ENCODE data around the gene OR10A6. TPM values are rescaled to one million over a fixed set of nuclear protein-coding genes. Genes with fewer than 3 reads are reported as not detected.

OR10A6 gene
- polyA plus RNA-seq, 3 donors = not detected

DNA sequence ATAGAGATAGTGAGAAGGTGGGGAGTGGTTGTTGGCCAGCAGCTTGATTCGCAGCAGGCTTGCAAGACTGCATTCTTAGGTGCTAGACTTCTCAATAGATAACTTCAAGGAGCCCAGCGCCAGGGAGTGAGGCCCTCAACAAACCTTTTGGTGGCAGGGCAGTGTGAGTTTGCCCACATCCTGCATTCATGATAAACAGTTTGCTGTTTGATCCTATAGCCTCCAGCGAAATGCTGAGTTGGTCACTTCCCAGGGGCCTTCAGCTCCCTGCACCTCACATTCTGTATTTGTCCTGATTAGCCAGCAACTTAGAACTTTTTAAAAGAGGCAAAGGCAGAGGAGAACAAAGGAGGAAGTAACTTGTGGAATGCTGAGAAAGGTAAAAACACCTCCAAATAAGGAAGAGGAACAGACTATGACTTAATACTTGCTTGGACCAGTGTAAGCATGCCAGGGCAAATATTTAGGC is 25.1 kb downstream of the OR10A6 start:
- Histone ChIP-seq H3K9me3 (replicated peaks in 1 of 2; ENCODE audit: control insufficient read depth in 1 of 2, insufficient read depth in 1 of 2, low read length in 2 of 2) (no peaks in the 10 kb centered on the region), H3K4me3 (replicated peaks in 1 of 3; ENCODE audit: low read depth in 2 of 3, low read length in 3 of 3) (no peak overlapping the region), H3K9ac (ENCODE audit: insufficient read depth, low read length, poor library complexity, severe bottlenecking) (no peak overlapping the region), H4K20me1 (ENCODE audit: insufficient read depth, low read length) (no peaks in the 10 kb centered on the region), H3K36me3 (replicated peaks in 1 of 2; ENCODE audit: control insufficient read depth in 1 of 2, insufficient read depth in 2 of 2, low read length in 2 of 2) (no peaks in the 10 kb centered on the region), H3K27ac (ENCODE audit: low read depth in 1 of 2, low read length in 2 of 2) (no peak overlapping the region), H2AFZ (ENCODE audit: insufficient read depth, low read depth, low read length, poor library complexity, severe bottlenecking) (no peak overlapping the region), H3K4me1 (ENCODE audit: control insufficient read depth in 1 of 2, insufficient read depth in 2 of 2, low read length in 2 of 2) (no peaks in the 10 kb centered on the region), H3K79me2 (ENCODE audit: insufficient read depth, low read length) (no peaks in the 10 kb centered on the region), H3K4me2 (replicated peaks; ENCODE audit: extremely low read depth, low read length, poor library complexity, severe bottlenecking) (no peak overlapping the region), H3K27me3 (ENCODE audit: control insufficient read depth in 2 of 2, insufficient read depth in 2 of 2, low read length in 2 of 2) (no peaks in the 10 kb centered on the region)
- Mint-ChIP-seq H3K27ac (no peak overlapping the region), H3K4me1 (no peaks in the 10 kb centered on the region), H3K36me3 (no peaks in the 10 kb centered on the region), H3K27me3 (ENCODE audit: low read depth in 3 of 3) (peaks cover 1 to 7% (median 4%) of the 10 kb centered on the region in 3 donors), H3K4me3 (no peak overlapping the region), H3K9me3 (no peaks in the 10 kb centered on the region)
- intact Hi-C loops (cut with micrococcal nuclease) = no loop called here
- no peak for DNase-seq
- WGBS (ENCODE audit: insufficient coverage) = 100% methylated on average over 1 of the region's 3 CpGs
- TF ChIP-seq, protein P1, sequence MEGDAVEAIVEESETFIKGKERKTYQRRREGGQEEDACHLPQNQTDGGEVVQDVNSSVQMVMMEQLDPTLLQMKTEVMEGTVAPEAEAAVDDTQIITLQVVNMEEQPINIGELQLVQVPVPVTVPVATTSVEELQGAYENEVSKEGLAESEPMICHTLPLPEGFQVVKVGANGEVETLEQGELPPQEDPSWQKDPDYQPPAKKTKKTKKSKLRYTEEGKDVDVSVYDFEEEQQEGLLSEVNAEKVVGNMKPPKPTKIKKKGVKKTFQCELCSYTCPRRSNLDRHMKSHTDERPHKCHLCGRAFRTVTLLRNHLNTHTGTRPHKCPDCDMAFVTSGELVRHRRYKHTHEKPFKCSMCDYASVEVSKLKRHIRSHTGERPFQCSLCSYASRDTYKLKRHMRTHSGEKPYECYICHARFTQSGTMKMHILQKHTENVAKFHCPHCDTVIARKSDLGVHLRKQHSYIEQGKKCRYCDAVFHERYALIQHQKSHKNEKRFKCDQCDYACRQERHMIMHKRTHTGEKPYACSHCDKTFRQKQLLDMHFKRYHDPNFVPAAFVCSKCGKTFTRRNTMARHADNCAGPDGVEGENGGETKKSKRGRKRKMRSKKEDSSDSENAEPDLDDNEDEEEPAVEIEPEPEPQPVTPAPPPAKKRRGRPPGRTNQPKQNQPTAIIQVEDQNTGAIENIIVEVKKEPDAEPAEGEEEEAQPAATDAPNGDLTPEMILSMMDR (IDR thresholded peaks at IDR 0.05) = no peak

DNA sequence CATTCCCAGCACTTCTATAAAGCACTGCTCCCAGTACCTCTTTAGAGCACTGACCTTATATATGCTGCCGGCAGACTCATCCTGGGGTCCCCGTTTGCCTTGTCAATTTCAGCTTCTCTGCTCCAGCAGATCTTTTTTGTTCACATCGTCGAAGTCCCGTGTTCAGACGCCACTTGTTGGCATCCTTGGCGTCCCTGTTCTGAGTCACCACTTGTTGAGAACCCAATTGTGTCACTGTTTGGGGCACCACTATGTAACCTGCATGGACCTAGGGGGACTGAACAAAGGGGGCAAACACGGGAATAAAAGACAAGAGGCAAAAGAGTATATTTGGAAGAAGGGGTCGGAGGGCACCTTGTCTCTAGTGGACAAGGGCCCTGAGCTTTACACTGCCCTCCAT is 25.5 kb downstream of the OR10A6 start:
- no peaks in the 10 kb centered on the region for H3K27me3 ChIP-seq (ENCODE audit: control insufficient read depth in 2 of 2, insufficient read depth in 2 of 2, low read length in 2 of 2)
- H3K4me3 Mint-ChIP-seq = no peak overlapping the region
- no peak overlapping the region for H3K4me3 ChIP-seq (replicated peaks in 1 of 3; ENCODE audit: low read depth in 2 of 3, low read length in 3 of 3)
- peaks cover 1 to 7% (median 4%) of the 10 kb centered on the region in 3 donors for H3K27me3 Mint-ChIP-seq (ENCODE audit: low read depth in 3 of 3)
- no peaks in the 10 kb centered on the region for H3K4me1 ChIP-seq (ENCODE audit: control insufficient read depth in 1 of 2, insufficient read depth in 2 of 2, low read length in 2 of 2)
- DNase-seq = no peak
- no peak overlapping the region for H3K27ac ChIP-seq (ENCODE audit: low read depth in 1 of 2, low read length in 2 of 2)
- 91% methylated on average over 7 of the region's 9 CpGs for WGBS (ENCODE audit: insufficient coverage)
- H3K79me2 ChIP-seq (ENCODE audit: insufficient read depth, low read length) = no peaks in the 10 kb centered on the region
- H3K4me2 ChIP-seq (replicated peaks; ENCODE audit: extremely low read depth, low read length, poor library complexity, severe bottlenecking) = no peak overlapping the region
- no peaks in the 10 kb centered on the region for H4K20me1 ChIP-seq (ENCODE audit: insufficient read depth, low read length)
- peak overlapping the region in 1 of 7 donors; percentile 11 for H3K27ac Mint-ChIP-seq
- intact Hi-C loops (cut with micrococcal nuclease) = no loop called here
- H3K36me3 Mint-ChIP-seq = no peaks in the 10 kb centered on the region
- no peaks in the 10 kb centered on the region for H3K9me3 Mint-ChIP-seq
- H3K36me3 ChIP-seq (replicated peaks in 1 of 2; ENCODE audit: control insufficient read depth in 1 of 2, insufficient read depth in 2 of 2, low read length in 2 of 2) = no peaks in the 10 kb centered on the region
- no peak overlapping the region for H3K9ac ChIP-seq (ENCODE audit: insufficient read depth, low read length, poor library complexity, severe bottlenecking)
- H2AFZ ChIP-seq (ENCODE audit: insufficient read depth, low read depth, low read length, poor library complexity, severe bottlenecking) = no peak overlapping the region
- no peaks in the 10 kb centered on the region for H3K9me3 ChIP-seq (replicated peaks in 1 of 2; ENCODE audit: control insufficient read depth in 1 of 2, insufficient read depth in 1 of 2, low read length in 2 of 2)
- no peaks in the 10 kb centered on the region for H3K4me1 Mint-ChIP-seq
- TF ChIP-seq, protein P1 (IDR thresholded peaks at IDR 0.05) = no peak
